HG03095 (cell line): Measurements from ENCODE around the gene FNDC3B.

Experiments used
- ATAC-seq: cut with Tn5 transposase; IDR thresholded peaks from one replicate; pipeline ENCODE4 v1.9.1; 2021; ENCODE audit warnings: moderate library complexity; ENCODE audit not compliant: unreplicated experiment

Gene FNDC3B

GRCh38 chr3:172184106-172184822, 144.9 kb downstream of the FNDC3B start:
- ATAC-seq, result no peak

- no peak for ATAC-seq
Observed at GRCh38 chr3:172185907-172186306, 146.5 kb downstream of the FNDC3B start.

- ATAC-seq, result no peak
Observed at GRCh38 chr3:172186607-172187006, 147.2 kb downstream of the FNDC3B start.

GRCh38 chr3:172187511-172187910, 148.1 kb downstream of the FNDC3B start:
- no peak for ATAC-seq

- no peak for ATAC-seq
Observed at GRCh38 chr3:172188511-172188910, 149.1 kb downstream of the FNDC3B start.

- ATAC-seq, result no peak
Observed at GRCh38 chr3:172189213-172189612, 149.8 kb downstream of the FNDC3B start.

GRCh38 chr3:172189987-172190603, 150.7 kb downstream of the FNDC3B start:
- ATAC-seq, result no peak

- ATAC-seq, result no peak
Observed at GRCh38 chr3:172190980-172191379, 151.6 kb downstream of the FNDC3B start.

GRCh38 chr3:172191629-172192028, 152.3 kb downstream of the FNDC3B start:
- ATAC-seq, result no peak

- no peak for ATAC-seq
Observed at GRCh38 chr3:172192830-172193415, 153.5 kb downstream of the FNDC3B start.

GRCh38 chr3:172193436-172193835, 154.1 kb downstream of the FNDC3B start:
- no peak for ATAC-seq

- ATAC-seq, result no peak
Observed at GRCh38 chr3:172194702-172195406, 155.5 kb downstream of the FNDC3B start.

GRCh38 chr3:172195407-172195754, 156.0 kb downstream of the FNDC3B start:
- ATAC-seq, result no peak

GRCh38 chr3:172197344-172197743, 158.0 kb downstream of the FNDC3B start:
- ATAC-seq, result no peak

GRCh38 chr3:172198428-172198827, 159.1 kb downstream of the FNDC3B start:
- no peak for ATAC-seq

GRCh38 chr3:172199850-172200369, 160.5 kb downstream of the FNDC3B start:
- ATAC-seq, result no peak

- no peak for ATAC-seq
Observed at GRCh38 chr3:172201136-172201869, 161.9 kb downstream of the FNDC3B start.

- ATAC-seq, result no peak
Observed at GRCh38 chr3:172201870-172202236, 162.5 kb downstream of the FNDC3B start.

- ATAC-seq, result no peak
Observed at GRCh38 chr3:172202797-172203196, 163.4 kb downstream of the FNDC3B start.

GRCh38 chr3:172203522-172204258, 164.3 kb downstream of the FNDC3B start:
- ATAC-seq, result no peak
